Large intestine (tissue), 3 donors: Measurements from ENCODE around the gene CDH26. TPM values are rescaled to one million over a fixed set of nuclear protein-coding genes. Genes with fewer than 3 reads are reported as not detected.

Source experiments
- DNase-seq, 2 donors: peaks; one replicate each; pipeline versions ENCODE4 v3.0.0 to v3.0.0-alpha.2; 2013
- H3K27ac ChIP-seq: one replicate; pipeline ENCODE4 v1.5.1; 2013; ENCODE audit warnings: low read length
- H3K27me3 ChIP-seq: 2 replicates; pipeline ENCODE4 v1.6.1; 2013; ENCODE audit warnings: low read length; ENCODE audit not compliant: control insufficient read depth, insufficient read depth
- H3K36me3 ChIP-seq: 2 replicates; pipeline ENCODE4 v1.6.1; 2013; ENCODE audit warnings: low read length; ENCODE audit not compliant: control insufficient read depth, insufficient read depth
- H3K4me1 ChIP-seq: one replicate; pipeline ENCODE4 v1.6.1; 2013; ENCODE audit warnings: low read length; ENCODE audit not compliant: control insufficient read depth, insufficient read depth
- H3K4me3 ChIP-seq: one replicate; pipeline ENCODE4 v1.5.1; 2013; ENCODE audit warnings: low read length
- H3K9me3 ChIP-seq: one replicate; pipeline ENCODE4 v1.6.1; 2013; ENCODE audit warnings: mild to moderate bottlenecking, low read depth, low read length, moderate library complexity; ENCODE audit not compliant: control insufficient read depth
- WGBS: methylation state at CpG from one replicate; pipeline ENCODE4 v1.1.5; 2013; ENCODE audit warnings: low lambda C conversion rate; ENCODE audit not compliant: insufficient coverage; 5-methylcytosine and 5-hydroxymethylcytosine counted together
- polyA plus RNA-seq: library from polyadenylated mRNA; unstranded; fragments of 120-200 nt; gene quantifications from one replicate; pipeline ENCODE4 v1.2.1, GENCODE V29; 2013

Gene CDH26
- polyA plus RNA-seq, 1 donor: 1.3 TPM

GRCh38 chr20:59997896-59998295, 39.7 kb downstream of the CDH26 start:
- Histone ChIP-seq H3K27me3 (no peaks in the 10 kb centered on the region), H3K9me3 (no peaks in the 10 kb centered on the region), H3K27ac (no peak overlapping the region), H3K36me3 (no peaks in the 10 kb centered on the region), H3K4me1 (no peaks in the 10 kb centered on the region), H3K4me3 (no peak overlapping the region)
- no peak for DNase-seq
- no CpG with 5 or more reads among the region's 2 CpGs for WGBS

GRCh38 chr20:59999502-59999901, 41.3 kb downstream of the CDH26 start:
- Histone ChIP-seq H3K9me3 (no peaks in the 10 kb centered on the region), H3K4me1 (no peaks in the 10 kb centered on the region), H3K27me3 (no peaks in the 10 kb centered on the region), H3K27ac (no peak overlapping the region), H3K36me3 (no peaks in the 10 kb centered on the region), H3K4me3 (no peak overlapping the region)
- WGBS: no CpG with 5 or more reads among the region's 3 CpGs
- no peak for DNase-seq

GRCh38 chr20:60000271-60001042, 42.2 kb downstream of the CDH26 start:
- H3K36me3 ChIP-seq: no peaks in the 10 kb centered on the region
- no CpG with 5 or more reads among the region's 8 CpGs for WGBS
- H3K4me1 ChIP-seq: no peaks in the 10 kb centered on the region
- H3K9me3 ChIP-seq: no peaks in the 10 kb centered on the region
- DNase-seq: no peak
- H3K27ac ChIP-seq: no peak overlapping the region
- no peaks in the 10 kb centered on the region for H3K27me3 ChIP-seq
- no peak overlapping the region for H3K4me3 ChIP-seq

DNA sequence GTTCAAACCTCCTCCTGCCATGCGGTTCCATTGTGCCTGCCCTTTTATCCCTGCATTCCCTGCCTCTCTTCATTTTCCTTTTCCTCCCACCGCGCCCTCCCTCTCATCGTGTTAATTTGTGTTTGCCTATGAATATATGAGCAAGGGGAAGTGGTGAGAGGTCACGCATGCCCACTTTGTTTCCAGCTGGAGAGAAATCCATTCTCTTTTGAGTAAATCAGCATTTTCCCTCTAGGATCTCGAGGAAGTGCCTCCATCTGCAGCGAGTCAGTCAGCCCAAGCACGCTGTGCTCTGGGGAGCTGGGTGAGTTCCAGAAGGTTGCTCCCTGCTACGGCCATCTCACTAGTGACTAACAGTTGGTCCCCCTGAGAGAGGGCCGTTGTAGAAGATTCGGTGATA, 42.9 kb downstream of the CDH26 start:
- WGBS: 80% methylated on average over 1 of the region's 11 CpGs
- H3K9me3 ChIP-seq: no peaks in the 10 kb centered on the region
- no peak for DNase-seq

GRCh38 chr20:60003776-60004175, 45.6 kb downstream of the CDH26 start:
- Histone ChIP-seq H3K27ac (no peak overlapping the region), H3K4me1 (no peaks in the 10 kb centered on the region), H3K27me3 (no peaks in the 10 kb centered on the region), H3K4me3 (no peak overlapping the region), H3K36me3 (no peaks in the 10 kb centered on the region), H3K9me3 (no peaks in the 10 kb centered on the region)
- no peak for DNase-seq
- 83% methylated on average over 1 of the region's 4 CpGs for WGBS

More for the DNA sequence above, 42.9 kb downstream of the CDH26 start:
- H3K4me1 ChIP-seq: no peaks in the 10 kb centered on the region
- H3K27ac ChIP-seq: no peak overlapping the region
- H3K27me3 ChIP-seq: no peaks in the 10 kb centered on the region
- H3K4me3 ChIP-seq: no peak overlapping the region
- no peaks in the 10 kb centered on the region for H3K36me3 ChIP-seq

- no peak overlapping the region for H3K4me3 ChIP-seq
- H3K9me3 ChIP-seq: no peaks in the 10 kb centered on the region
- WGBS: no CpG with 5 or more reads among the region's 4 CpGs
- no peaks in the 10 kb centered on the region for H3K4me1 ChIP-seq
- no peaks in the 10 kb centered on the region for H3K36me3 ChIP-seq
- no peak for DNase-seq
- H3K27me3 ChIP-seq: no peaks in the 10 kb centered on the region
- H3K27ac ChIP-seq: no peak overlapping the region
Observed at GRCh38 chr20:60006261-60006660, 48.0 kb downstream of the CDH26 start.

- no peak for DNase-seq
- Histone ChIP-seq H3K4me3 (no peak overlapping the region), H3K27ac (no peak overlapping the region), H3K9me3 (no peaks in the 10 kb centered on the region), H3K4me1 (no peaks in the 10 kb centered on the region), H3K36me3 (no peaks in the 10 kb centered on the region), H3K27me3 (no peaks in the 10 kb centered on the region)
- no CpG with 5 or more reads among the region's 2 CpGs for WGBS
Observed at GRCh38 chr20:60007464-60007863, 49.2 kb downstream of the CDH26 start.

DNA sequence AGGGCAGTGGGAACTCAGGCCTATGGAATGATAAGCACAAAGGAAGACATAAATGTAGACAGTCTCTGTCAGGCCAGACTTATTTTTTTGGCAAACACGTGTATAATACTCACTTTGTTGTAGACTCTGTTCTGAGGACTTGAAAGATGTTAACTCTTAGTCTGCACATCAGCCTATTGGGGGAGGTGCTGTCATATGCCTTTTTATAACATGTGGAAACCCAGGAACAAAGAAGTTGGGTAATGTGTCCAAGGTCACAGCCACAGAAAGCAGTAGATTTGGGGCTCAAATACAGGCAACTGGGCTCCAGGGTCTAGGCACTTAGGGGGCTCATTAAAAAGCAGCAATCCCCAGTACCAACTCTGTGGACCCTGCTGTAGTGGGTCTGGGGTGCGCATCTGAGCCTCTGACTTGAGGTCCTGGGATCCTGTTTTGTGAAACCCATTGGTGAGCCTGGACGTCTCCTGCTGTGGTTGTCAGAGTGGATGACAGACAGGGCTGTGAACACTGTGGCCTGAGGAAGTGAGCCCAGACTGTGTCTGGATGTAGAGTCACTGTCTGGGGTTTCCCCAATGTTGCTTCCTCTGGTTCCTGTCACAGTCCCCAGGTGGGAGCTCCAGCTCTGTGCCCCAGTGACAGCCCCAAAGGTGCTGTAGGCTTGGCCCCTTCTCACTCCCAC, 50.0 kb downstream of the CDH26 start:
- WGBS: no CpG with 5 or more reads among the region's 3 CpGs
- H3K4me1 ChIP-seq: no peaks in the 10 kb centered on the region

DNA sequence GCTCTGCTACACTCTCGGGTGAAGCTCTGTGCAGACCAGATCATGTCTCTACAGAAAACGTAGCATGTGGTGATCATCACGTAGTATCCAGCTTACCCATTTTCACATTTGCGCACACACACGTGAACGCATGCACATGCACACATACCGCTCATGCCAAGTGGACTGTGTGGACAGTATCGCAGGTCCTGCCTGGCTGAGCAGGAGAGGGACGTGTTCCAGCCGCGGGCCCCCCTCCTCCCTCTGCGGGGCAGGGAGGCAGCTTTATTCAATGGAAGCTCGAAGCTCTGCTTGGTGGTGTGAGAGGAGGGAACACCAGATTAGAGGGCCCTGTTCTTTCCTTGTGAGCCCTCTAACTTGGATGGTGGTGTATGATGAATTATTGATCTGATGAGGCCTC, 51.1 kb downstream of the CDH26 start:
- no peak overlapping the region for H3K4me3 ChIP-seq
- DNase-seq: no peak
- H3K27ac ChIP-seq: no peak overlapping the region
- H3K27me3 ChIP-seq: no peaks in the 10 kb centered on the region
- WGBS: no CpG with 5 or more reads among the region's 13 CpGs
- no peaks in the 10 kb centered on the region for H3K4me1 ChIP-seq
- no peaks in the 10 kb centered on the region for H3K36me3 ChIP-seq
- no peaks in the 10 kb centered on the region for H3K9me3 ChIP-seq

More for the DNA sequence above, 50.0 kb downstream of the CDH26 start:
- no peaks in the 10 kb centered on the region for H3K36me3 ChIP-seq
- H3K27ac ChIP-seq: no peak overlapping the region
- no peak for DNase-seq
- no peak overlapping the region for H3K4me3 ChIP-seq
- H3K9me3 ChIP-seq: no peaks in the 10 kb centered on the region
- no peaks in the 10 kb centered on the region for H3K27me3 ChIP-seq

DNA sequence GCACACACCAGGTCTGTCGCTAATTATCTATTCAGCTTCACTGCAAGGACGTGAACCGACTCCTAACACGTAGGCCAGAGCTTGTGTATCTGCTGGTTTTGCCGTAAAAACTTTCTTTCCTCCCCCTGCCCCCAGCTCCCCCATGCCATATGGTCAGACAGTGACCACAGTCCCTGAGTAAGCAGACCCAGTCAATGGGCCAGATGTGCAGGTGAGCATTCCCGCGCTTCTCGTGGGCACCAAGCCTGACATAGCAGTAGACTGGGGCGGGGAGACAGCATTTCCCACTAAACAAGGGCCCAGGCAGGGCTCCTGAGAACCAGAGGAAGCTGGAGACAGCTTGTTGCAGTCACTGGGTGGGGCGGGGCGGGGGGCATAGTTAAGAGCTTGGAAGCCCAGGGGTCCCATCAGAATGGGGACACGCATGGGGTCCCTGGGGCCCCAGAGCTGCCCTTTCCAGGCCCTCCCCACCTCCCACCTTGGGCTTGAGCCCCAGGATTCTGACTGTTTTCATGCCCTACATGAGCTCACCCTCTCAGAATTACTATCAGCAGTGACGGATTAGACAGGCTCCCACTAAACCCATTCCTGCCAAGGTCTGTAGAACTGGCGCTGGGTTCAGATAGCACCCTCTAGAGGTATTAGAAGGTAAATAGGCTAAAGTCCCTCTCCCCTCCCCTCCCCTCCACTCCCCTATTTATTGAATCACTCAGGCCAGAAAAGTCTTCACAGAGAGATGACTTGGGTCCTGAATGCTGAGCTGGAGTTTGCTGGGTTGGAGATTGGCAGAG, 51.8 kb downstream of the CDH26 start:
- H3K4me3 ChIP-seq: no peak overlapping the region
- H3K9me3 ChIP-seq: no peaks in the 10 kb centered on the region
- H3K27me3 ChIP-seq: no peaks in the 10 kb centered on the region
- no peaks in the 10 kb centered on the region for H3K4me1 ChIP-seq
- no peaks in the 10 kb centered on the region for H3K36me3 ChIP-seq
- H3K27ac ChIP-seq: no peak overlapping the region
- no CpG with 5 or more reads among the region's 14 CpGs for WGBS
- no peak for DNase-seq
